Lung (tissue), 12 donors: ENCODE measurements around the gene OR10AD1. TPM values are rescaled to one million over a fixed set of nuclear protein-coding genes. Genes with fewer than 3 reads are reported as not detected.
A peak's percentile ranks its signal among the peaks of the same experiment; 100 is the strongest.
"Not testable (repeated sequence)": the region's sequence is repeated elsewhere in the genome, so short reads cannot be mapped to it uniquely, and the experiment has no call there.

Experiments
- ATAC-seq: fragments of 200-7000 bp; cut with Tn5 transposase; one replicate; pipeline ENCODE4 v1.9.1; 2020; ENCODE audit warnings: moderate number of reproducible peaks; ENCODE audit not compliant: insufficient read depth, low FRiP score
- DNase-seq, 3 donors: peaks; one replicate each; pipeline ENCODE4 v3.0.0-alpha.2; 2013 to 2017
- H3K27ac ChIP-seq, 2 donors: one replicate each; pipeline ENCODE4 v1.5.1; 2013; ENCODE audit warnings: mild to moderate bottlenecking in 2 of 2, moderate library complexity in 2 of 2, control low read depth in 1 of 2, inconsistent platforms in 1 of 2, low read depth in 1 of 2, low read length in 1 of 2
- H3K27me3 ChIP-seq, 3 donors: one replicate each; pipeline ENCODE4 v1.5.1; 2013; ENCODE audit warnings: low read length in 2 of 3; ENCODE audit not compliant: control insufficient read depth in 3 of 3, insufficient read depth in 3 of 3
- H3K36me3 ChIP-seq, 4 donors: one replicate each; pipeline ENCODE4 v1.5.1; 2013; ENCODE audit warnings: low read length in 4 of 4, mild to moderate bottlenecking in 1 of 4, moderate library complexity in 1 of 4; ENCODE audit not compliant: control insufficient read depth in 4 of 4, insufficient read depth in 4 of 4
- H3K4me1 ChIP-seq, 5 donors: one replicate each; pipeline ENCODE4 v1.5.1; 2013; ENCODE audit warnings: low read length in 5 of 5, mild to moderate bottlenecking in 2 of 5, moderate library complexity in 1 of 5; ENCODE audit not compliant: control insufficient read depth in 5 of 5, insufficient read depth in 5 of 5
- H3K4me3 ChIP-seq: one replicate; pipeline ENCODE4 v1.5.1; 2013; ENCODE audit warnings: mild to moderate bottlenecking, control low read depth, moderate library complexity
- H3K9ac ChIP-seq, 2 donors: one replicate each; pipeline ENCODE4 v1.5.1; 2013; ENCODE audit warnings: low read length in 2 of 2, control low read depth in 1 of 2; ENCODE audit not compliant: insufficient read depth in 1 of 2
- H3K9me3 ChIP-seq, 4 donors: one replicate each; pipeline ENCODE4 v1.5.1; 2013; ENCODE audit warnings: low read length in 3 of 4, mild to moderate bottlenecking in 1 of 4, moderate library complexity in 1 of 4; ENCODE audit not compliant: control insufficient read depth in 4 of 4, insufficient read depth in 3 of 4
- WGBS, 2 donors: extraction: QIAGEN DNeasy Blood & Tissue Kit; methylation state at CpG; one replicate each; pipeline ENCODE4 v1.1.7; 2013; 5-methylcytosine and 5-hydroxymethylcytosine counted together
- polyA plus RNA-seq, 2 donors: library from polyadenylated mRNA; stranded (reverse); fragments of 200-250 nt; gene quantifications; one replicate each; pipeline ENCODE4 v1.2.1, GENCODE V29; 2013
- total RNA-seq, 2 donors: library from RNA; depleted of rRNA in 1 of 2; stranded (reverse); fragments of >200 nt in 1 of 2; gene quantifications; one replicate each; pipeline ENCODE4 v1.2.1, GENCODE V29; 2014 to 2021
- TF ChIP-seq, protein P1 (sequence below): IDR thresholded peaks from 2 replicates; pipeline ENCODE4 v1.5.1; 2012; ENCODE audit warnings: mild to moderate bottlenecking; ENCODE audit errors: control extremely low read depth, extremely low read depth
- donor health status: control.
- donor health status: control.
- donor health status: Bipolar disorder and iron deficiency.
- donor health status: healthy.
- donor health status: DM: yes; HTN: yes; CAD: no.

Gene OR10AD1
- total and polyA plus RNA-seq, 4 donors: not detected

DNA sequence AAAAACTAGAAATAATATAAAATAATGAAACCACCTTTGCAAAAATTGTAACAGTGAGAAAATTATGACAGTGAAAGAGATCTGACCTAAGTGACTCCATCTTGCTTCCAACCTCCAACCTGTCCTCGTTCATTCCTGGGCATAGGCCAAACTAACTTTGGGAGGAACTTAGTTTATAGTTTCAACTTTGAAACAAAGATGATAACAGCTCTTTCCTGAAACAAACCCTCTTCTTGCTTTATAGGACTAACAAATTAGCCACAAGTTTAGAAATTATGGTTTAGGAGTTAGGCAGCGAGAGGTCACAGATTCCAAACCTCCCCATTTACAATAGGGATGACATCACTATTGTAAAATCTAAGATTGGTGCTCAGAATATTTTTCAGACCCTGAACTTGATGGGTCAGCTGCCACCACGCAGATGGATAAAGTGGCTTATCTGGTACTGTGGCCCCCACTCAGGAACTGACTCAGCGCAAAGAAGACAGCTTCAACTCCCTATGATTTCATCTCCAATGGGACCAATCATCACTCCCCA is 32.8 kb upstream of the OR10AD1 start:
- TF ChIP-seq, protein P1, sequence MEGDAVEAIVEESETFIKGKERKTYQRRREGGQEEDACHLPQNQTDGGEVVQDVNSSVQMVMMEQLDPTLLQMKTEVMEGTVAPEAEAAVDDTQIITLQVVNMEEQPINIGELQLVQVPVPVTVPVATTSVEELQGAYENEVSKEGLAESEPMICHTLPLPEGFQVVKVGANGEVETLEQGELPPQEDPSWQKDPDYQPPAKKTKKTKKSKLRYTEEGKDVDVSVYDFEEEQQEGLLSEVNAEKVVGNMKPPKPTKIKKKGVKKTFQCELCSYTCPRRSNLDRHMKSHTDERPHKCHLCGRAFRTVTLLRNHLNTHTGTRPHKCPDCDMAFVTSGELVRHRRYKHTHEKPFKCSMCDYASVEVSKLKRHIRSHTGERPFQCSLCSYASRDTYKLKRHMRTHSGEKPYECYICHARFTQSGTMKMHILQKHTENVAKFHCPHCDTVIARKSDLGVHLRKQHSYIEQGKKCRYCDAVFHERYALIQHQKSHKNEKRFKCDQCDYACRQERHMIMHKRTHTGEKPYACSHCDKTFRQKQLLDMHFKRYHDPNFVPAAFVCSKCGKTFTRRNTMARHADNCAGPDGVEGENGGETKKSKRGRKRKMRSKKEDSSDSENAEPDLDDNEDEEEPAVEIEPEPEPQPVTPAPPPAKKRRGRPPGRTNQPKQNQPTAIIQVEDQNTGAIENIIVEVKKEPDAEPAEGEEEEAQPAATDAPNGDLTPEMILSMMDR: no peak
- Histone ChIP-seq H3K4me1 (no peaks in the 10 kb centered on the region), H3K36me3 (no peaks in the 10 kb centered on the region), H3K4me3 (no peak overlapping the region), H3K9me3 (peaks cover 0 to 4% (median 1%) of the 10 kb centered on the region in 4 donors), H3K9ac (no peak overlapping the region), H3K27ac (no peak overlapping the region), H3K27me3 (no peaks in the 10 kb centered on the region)
- DNase-seq (no peak), ATAC-seq (no peak)
- WGBS, 2 donors: 78 to 90% methylated on average over 4 of the region's 4 CpGs

GRCh38 chr12:48231169-48231958 is 28.3 kb upstream of the OR10AD1 start:
- not testable (repeated sequence) for H3K9me3 ChIP-seq, H3K9ac ChIP-seq, DNase-seq, H3K27me3 ChIP-seq, H3K27ac ChIP-seq, H3K4me1 ChIP-seq, H3K36me3 ChIP-seq, H3K4me3 ChIP-seq, ATAC-seq
- WGBS, 2 donors: 90 to 98% methylated on average over 2 of the region's 2 CpGs

- H3K36me3 ChIP-seq, H3K27me3 ChIP-seq, H3K4me3 ChIP-seq, ATAC-seq, H3K9me3 ChIP-seq, H3K4me1 ChIP-seq, H3K27ac ChIP-seq, DNase-seq, H3K9ac ChIP-seq: not testable (repeated sequence)
- WGBS, 2 donors: 88 to 89% methylated on average over 3 of the region's 3 CpGs
These were observed 21.4 kb upstream of the OR10AD1 start for GRCh38 chr12:48224533-48224932.

DNA sequence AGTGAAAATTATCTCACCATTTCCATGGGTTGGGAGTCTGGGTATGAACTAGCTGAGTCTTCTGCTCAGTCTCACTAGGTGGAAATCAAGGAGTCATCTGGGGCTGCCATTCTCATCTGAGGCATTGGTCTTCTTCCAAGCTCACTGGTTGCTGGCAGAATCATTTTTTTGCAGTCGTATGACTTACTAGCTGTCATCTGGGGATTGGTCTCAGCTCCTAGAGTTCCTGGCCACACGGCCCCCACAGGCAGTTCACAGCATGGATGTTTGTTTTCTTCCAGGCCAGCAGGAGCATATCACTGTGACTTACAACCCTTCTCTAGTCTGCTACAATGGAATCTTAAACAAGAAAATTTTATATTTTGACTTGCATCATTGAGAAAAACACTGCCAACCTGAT is 18.6 kb upstream of the OR10AD1 start:
- Histone ChIP-seq H3K27me3 (no peaks in the 10 kb centered on the region), H3K4me1 (no peaks in the 10 kb centered on the region), H3K9me3 (no peaks in the 10 kb centered on the region), H3K4me3 (no peak overlapping the region), H3K27ac (no peak overlapping the region), H3K36me3 (no peaks in the 10 kb centered on the region), H3K9ac (no peak overlapping the region)
- ATAC-seq (no peak), DNase-seq (peak in 1 of 3 donors; percentile 2)
- TF ChIP-seq, protein P1: no peak
- WGBS, 2 donors: 46 to 68% methylated on average over 2 of the region's 2 CpGs
